Astrocyte of the spinal cord (primary cell): ENCODE measurements around the gene LLGL2.

Experiments
- DNase-seq: peaks from one replicate; pipeline ENCODE4 v3.0.0; 2011; ENCODE audit warnings: low read depth, low spot score
- H3K4me3 ChIP-seq: 2 replicates; pipeline ENCODE4 v1.5.1; 2011; ENCODE audit warnings: low read depth, mild to moderate bottlenecking, low read length, moderate library complexity
- CTCF ChIP-seq: IDR thresholded peaks from 2 replicates; pipeline ENCODE4 v1.5.1; 2012; ENCODE audit warnings: low read depth, mild to moderate bottlenecking, low read length, inconsistent platforms
- in situ Hi-C: cut with HindIII; loops from 2 replicates; pipeline ENCODE4 v1.10.0; 2017; ENCODE audit warnings: low sequenced_read_pairs

Gene LLGL2

GRCh38 chr17:75481194-75482068, 44.1 kb upstream of the LLGL2 start:
- in situ Hi-C loops = no loop called here

GRCh38 chr17:75482098-75482942, 43.2 kb upstream of the LLGL2 start:
- in situ Hi-C loops = no loop called here
- no peak for TF ChIP-seq CTCF
- H3K4me3 ChIP-seq = no peak overlapping the region
- DNase-seq = no peak

More at GRCh38 chr17:75481194-75482068, 44.1 kb upstream of the LLGL2 start:
- no peak overlapping the region for H3K4me3 ChIP-seq
- DNase-seq = no peak
- no peak for TF ChIP-seq CTCF

GRCh38 chr17:75485688-75486087, 39.8 kb upstream of the LLGL2 start:
- in situ Hi-C loops = no loop called here
- TF ChIP-seq CTCF = no peak

GRCh38 chr17:75486151-75486550, 39.3 kb upstream of the LLGL2 start:
- TF ChIP-seq CTCF = no peak
- in situ Hi-C loops = no loop called here
- no peak for DNase-seq
- no peak overlapping the region for H3K4me3 ChIP-seq

More at GRCh38 chr17:75485688-75486087, 39.8 kb upstream of the LLGL2 start:
- H3K4me3 ChIP-seq = no peak overlapping the region
- DNase-seq = no peak

- in situ Hi-C loops = no loop called here
- TF ChIP-seq CTCF = no peak
- no peak overlapping the region for H3K4me3 ChIP-seq
- DNase-seq = no peak
Measured at GRCh38 chr17:75486951-75487350, 38.5 kb upstream of the LLGL2 start.

GRCh38 chr17:75487351-75488070, 38.0 kb upstream of the LLGL2 start:
- in situ Hi-C loops = no loop called here
- DNase-seq = no peak
- H3K4me3 ChIP-seq = no peak overlapping the region
- TF ChIP-seq CTCF = no peak
